Nephron progenitor cell (in vitro differentiated cells): ENCODE data around the gene TRPM1.

Experiments
- DNase-seq: peaks from one replicate; pipeline ENCODE4 v3.0.0; 2021
- H3K27ac Mint-ChIP-seq: 2 replicates; pipeline ENCODE4 v1.8.0; 2021; ENCODE audit warnings: mild to moderate bottlenecking, moderate library complexity, mixed read lengths
- H3K27me3 Mint-ChIP-seq: 2 replicates; pipeline ENCODE4 v1.8.0; 2021; ENCODE audit warnings: mild to moderate bottlenecking, low read depth, mixed read lengths; ENCODE audit not compliant: poor library complexity
- H3K36me3 Mint-ChIP-seq: 2 replicates; pipeline ENCODE4 v1.8.0; 2021; ENCODE audit warnings: low read depth, mixed read lengths
- H3K4me1 Mint-ChIP-seq: 2 replicates; pipeline ENCODE4 v1.8.0; 2021; ENCODE audit warnings: mixed read lengths
- H3K4me3 Mint-ChIP-seq: 2 replicates; pipeline ENCODE4 v1.8.0; 2021; ENCODE audit warnings: mild to moderate bottlenecking, moderate library complexity, mixed read lengths
- H3K9me3 Mint-ChIP-seq: 2 replicates; pipeline ENCODE4 v1.8.0; 2021; ENCODE audit warnings: mild to moderate bottlenecking, moderate library complexity, mixed read lengths
- TF ChIP-seq, protein P1 (sequence below): fragments of 200-600 bp; sonication (generic); IDR thresholded peaks from 2 replicates; pipeline ENCODE4 v1.5.0; 2021; ENCODE audit warnings: antibody characterized with exemption

Gene TRPM1

GRCh38 chr15:31069360-31070000 is 32.0 kb downstream of the TRPM1 start:
- Mint-ChIP-seq H3K27me3 (peaks cover 19% of the 10 kb centered on the region), H3K27ac (no peak overlapping the region), H3K4me3 (no peak overlapping the region), H3K36me3 (no peaks in the 10 kb centered on the region), H3K9me3 (no peaks in the 10 kb centered on the region), H3K4me1 (peaks cover 8% of the 10 kb centered on the region)
- TF ChIP-seq, protein P1, sequence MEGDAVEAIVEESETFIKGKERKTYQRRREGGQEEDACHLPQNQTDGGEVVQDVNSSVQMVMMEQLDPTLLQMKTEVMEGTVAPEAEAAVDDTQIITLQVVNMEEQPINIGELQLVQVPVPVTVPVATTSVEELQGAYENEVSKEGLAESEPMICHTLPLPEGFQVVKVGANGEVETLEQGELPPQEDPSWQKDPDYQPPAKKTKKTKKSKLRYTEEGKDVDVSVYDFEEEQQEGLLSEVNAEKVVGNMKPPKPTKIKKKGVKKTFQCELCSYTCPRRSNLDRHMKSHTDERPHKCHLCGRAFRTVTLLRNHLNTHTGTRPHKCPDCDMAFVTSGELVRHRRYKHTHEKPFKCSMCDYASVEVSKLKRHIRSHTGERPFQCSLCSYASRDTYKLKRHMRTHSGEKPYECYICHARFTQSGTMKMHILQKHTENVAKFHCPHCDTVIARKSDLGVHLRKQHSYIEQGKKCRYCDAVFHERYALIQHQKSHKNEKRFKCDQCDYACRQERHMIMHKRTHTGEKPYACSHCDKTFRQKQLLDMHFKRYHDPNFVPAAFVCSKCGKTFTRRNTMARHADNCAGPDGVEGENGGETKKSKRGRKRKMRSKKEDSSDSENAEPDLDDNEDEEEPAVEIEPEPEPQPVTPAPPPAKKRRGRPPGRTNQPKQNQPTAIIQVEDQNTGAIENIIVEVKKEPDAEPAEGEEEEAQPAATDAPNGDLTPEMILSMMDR, result no peak
- no peak for DNase-seq

DNA sequence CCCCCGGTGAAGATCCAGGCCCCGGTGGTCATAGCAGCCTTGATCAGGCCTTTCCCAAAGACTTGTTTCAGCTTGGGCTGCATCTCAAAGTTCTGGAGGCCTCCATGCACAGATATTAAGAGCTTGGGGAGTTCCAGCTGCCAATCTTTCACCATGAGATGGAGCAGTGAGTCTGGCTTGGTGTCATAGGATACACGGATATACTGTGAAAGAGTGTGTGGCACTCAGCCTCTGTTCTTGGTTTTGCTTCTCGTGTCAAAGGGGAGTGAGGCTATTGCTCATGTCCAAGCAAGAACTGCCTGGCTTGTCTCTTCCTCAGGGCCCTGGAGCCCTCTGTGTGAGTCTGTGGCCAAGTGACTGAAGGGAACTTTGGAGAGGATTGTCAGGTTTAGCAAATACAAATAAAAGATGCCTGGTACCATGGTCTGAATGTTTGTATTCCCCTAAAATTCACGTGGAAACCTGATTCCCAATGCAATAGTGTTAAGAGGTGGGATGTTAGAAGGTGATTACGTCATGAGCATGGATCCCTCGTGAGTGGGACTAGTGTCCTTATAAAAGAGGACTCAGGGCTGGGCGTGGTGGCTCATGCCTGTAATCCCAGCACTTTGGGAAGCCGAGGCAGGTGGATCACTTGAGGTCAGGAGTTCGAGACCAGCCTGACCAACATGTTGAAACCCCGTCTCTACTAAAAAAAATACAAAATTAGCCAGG is 33.5 kb downstream of the TRPM1 start:
- peaks cover 19% of the 10 kb centered on the region for H3K27me3 Mint-ChIP-seq
- TF ChIP-seq, protein P1, result no peak
- no peak for DNase-seq

DNA sequence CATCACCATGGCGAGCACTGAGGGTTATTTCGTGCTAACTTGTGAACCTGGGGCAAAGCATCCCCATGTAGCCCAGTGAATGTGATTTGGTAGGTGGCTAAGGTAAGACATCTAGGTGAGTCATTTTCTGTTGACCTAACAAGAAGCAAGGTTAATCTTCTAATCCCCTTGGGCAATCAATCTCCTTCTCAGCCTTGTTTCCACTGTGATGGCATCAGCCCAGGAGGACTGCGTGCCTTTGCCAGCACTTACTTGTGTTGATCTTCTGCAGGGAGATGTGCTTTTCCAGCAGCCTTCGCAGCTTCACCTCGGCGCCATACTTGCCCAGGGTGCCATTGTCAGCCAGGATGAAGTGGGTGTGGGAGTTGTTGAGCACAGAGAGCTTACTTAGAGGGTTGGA is 35.7 kb downstream of the TRPM1 start:
- H3K27me3 Mint-ChIP-seq, result peaks cover 14% of the 10 kb centered on the region
- no peak for DNase-seq
- H3K4me1 Mint-ChIP-seq, result peaks cover 8% of the 10 kb centered on the region
- H3K36me3 Mint-ChIP-seq, result no peaks in the 10 kb centered on the region
- TF ChIP-seq, protein P1, result no peak
- no peak overlapping the region for H3K27ac Mint-ChIP-seq
- no peak overlapping the region for H3K4me3 Mint-ChIP-seq
- no peaks in the 10 kb centered on the region for H3K9me3 Mint-ChIP-seq

More for the DNA sequence above, 33.5 kb downstream of the TRPM1 start:
- H3K4me3 Mint-ChIP-seq, result no peak overlapping the region
- no peak overlapping the region for H3K27ac Mint-ChIP-seq
- no peaks in the 10 kb centered on the region for H3K9me3 Mint-ChIP-seq
- H3K36me3 Mint-ChIP-seq, result no peaks in the 10 kb centered on the region
- peaks cover 8% of the 10 kb centered on the region for H3K4me1 Mint-ChIP-seq

DNA sequence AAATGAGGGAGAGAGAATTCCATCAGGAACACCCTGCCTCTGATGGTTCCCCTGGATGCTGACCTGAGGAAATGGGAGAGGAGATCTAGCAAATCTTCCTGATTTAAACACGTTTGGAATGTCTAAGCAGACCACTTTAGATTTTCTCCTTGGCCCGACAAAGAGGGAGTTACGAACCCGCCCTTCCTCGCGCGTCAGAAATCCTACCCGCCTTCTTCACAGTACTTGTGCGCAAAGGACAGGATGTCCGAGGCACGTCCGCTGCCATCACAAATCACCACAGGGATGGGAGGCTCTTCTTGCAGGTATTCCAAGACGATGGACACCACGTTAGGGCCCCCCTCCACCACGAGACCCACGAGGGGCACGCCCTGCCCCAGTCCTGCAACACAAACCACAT is 38.6 kb downstream of the TRPM1 start:
- H3K4me3 Mint-ChIP-seq, result no peak overlapping the region
- H3K27me3 Mint-ChIP-seq, result peaks cover 12% of the 10 kb centered on the region
- TF ChIP-seq, protein P1, result no peak
- H3K36me3 Mint-ChIP-seq, result no peaks in the 10 kb centered on the region
- H3K4me1 Mint-ChIP-seq, result no peaks in the 10 kb centered on the region
- H3K9me3 Mint-ChIP-seq, result peaks cover 11% of the 10 kb centered on the region
- H3K27ac Mint-ChIP-seq, result no peak overlapping the region
- DNase-seq, result no peak

DNA sequence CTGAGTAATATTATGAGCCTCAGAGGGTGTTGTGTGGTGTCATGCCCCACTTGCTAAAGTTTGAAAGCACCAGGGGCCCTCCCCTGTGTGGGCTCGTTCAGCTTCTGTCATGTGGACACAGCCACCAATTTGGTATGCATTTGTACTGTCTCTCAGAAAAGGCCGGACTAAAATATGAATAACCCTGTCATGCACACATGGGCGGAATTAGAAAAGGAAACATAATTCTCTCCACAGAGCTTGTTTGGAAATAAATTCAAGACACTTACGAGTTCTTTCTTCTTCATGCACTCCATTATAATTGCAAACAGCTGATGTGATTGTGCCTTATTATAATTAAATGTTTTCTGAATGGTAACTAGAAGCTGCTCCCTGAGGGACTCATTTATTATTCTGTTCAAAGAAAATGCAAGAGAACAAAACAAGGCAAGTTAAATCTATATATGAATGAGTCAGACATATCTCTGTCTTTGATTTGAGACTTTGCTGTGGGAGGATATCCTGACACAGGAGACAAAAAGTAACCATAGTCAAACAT is 39.1 kb downstream of the TRPM1 start:
- no peaks in the 10 kb centered on the region for H3K36me3 Mint-ChIP-seq
- no peak overlapping the region for H3K27ac Mint-ChIP-seq

More for the DNA sequence above, 39.1 kb downstream of the TRPM1 start:
- Mint-ChIP-seq H3K4me1 (no peaks in the 10 kb centered on the region), H3K4me3 (no peak overlapping the region), H3K27me3 (peaks cover 12% of the 10 kb centered on the region), H3K9me3 (peaks cover 14% of the 10 kb centered on the region)
- TF ChIP-seq, protein P1, result no peak
- no peak for DNase-seq
